Measurements from ENCODE around the gene STIL.

STIL gene

DNA sequence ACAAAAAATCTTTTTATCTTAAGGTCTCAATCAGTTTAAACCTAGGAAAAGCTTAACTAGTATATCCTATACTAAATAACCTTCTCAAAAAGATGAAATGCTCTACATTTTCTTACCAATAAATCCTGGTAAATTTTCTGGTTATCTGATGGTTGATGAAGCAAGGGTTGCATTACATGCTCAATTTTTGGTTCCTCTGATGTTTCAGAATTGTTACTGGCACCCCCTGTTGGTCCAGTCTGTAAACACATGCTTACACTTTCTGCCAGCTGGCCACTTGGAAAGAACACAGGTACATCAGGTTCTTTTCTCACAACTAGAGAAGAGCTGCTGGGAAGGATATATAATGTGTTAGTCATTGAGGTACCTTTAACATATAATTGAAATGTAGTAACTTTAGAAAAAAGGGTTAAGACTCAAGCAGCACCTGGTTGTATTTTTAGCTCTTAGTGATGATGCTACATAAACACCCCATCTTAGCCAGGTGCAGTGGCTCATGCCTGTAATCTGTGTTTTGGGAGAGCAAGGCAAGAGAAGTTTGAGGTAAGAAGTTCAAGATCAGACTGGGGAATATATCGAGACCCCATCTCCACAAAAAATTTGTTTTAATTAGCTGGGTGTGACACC, 51.0 kb downstream of the STIL start:
- Histone ChIP-seq H3K4me2 (ENCODE audit: insufficient read depth, low read length) (no peak overlapping the region), H3K27ac (ENCODE audit: low read length) (no peak overlapping the region), H3K9ac (ENCODE audit: low read depth, low read length) (no peak overlapping the region), H3K4me1 (ENCODE audit: insufficient read depth, low read length) (no peaks in the 10 kb centered on the region), H3K27me3 (ENCODE audit: insufficient read depth, low read length, poor library complexity) (no peaks in the 10 kb centered on the region), H3K36me3 (ENCODE audit: insufficient read depth, low read length) (peaks cover 87% of the 10 kb centered on the region), H3K9me3 (ENCODE audit: insufficient read depth, low read length, severe bottlenecking) (no peaks in the 10 kb centered on the region), H3K79me2 (ENCODE audit: insufficient read depth, low read length) (no peaks in the 10 kb centered on the region), H4K20me1 (ENCODE audit: insufficient read depth, low read length) (no peaks in the 10 kb centered on the region), H3K4me3 (ENCODE audit: low read depth in 1 of 2, low read length in 2 of 2) (no peak overlapping the region), H2AFZ (ENCODE audit: low read depth, low read length) (no peak overlapping the region)
- DNase-seq = peak; percentile 47
- no peak for TF ChIP-seq EZH2 (IDR thresholded peaks at IDR 0.05; ENCODE audit: borderline replicate concordance, low read depth, low read length, severe bottlenecking)
- TF ChIP-seq, protein P1, sequence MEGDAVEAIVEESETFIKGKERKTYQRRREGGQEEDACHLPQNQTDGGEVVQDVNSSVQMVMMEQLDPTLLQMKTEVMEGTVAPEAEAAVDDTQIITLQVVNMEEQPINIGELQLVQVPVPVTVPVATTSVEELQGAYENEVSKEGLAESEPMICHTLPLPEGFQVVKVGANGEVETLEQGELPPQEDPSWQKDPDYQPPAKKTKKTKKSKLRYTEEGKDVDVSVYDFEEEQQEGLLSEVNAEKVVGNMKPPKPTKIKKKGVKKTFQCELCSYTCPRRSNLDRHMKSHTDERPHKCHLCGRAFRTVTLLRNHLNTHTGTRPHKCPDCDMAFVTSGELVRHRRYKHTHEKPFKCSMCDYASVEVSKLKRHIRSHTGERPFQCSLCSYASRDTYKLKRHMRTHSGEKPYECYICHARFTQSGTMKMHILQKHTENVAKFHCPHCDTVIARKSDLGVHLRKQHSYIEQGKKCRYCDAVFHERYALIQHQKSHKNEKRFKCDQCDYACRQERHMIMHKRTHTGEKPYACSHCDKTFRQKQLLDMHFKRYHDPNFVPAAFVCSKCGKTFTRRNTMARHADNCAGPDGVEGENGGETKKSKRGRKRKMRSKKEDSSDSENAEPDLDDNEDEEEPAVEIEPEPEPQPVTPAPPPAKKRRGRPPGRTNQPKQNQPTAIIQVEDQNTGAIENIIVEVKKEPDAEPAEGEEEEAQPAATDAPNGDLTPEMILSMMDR (IDR thresholded peaks at IDR 0.05; ENCODE audit: borderline replicate concordance, extremely low read depth, low read length, poor library complexity, severe bottlenecking) = peak; percentile 67
- peak; percentile 72; the same call in 2 of the 3 replicates for ATAC-seq (ENCODE audit: insufficient read depth, low read depth)

DNA sequence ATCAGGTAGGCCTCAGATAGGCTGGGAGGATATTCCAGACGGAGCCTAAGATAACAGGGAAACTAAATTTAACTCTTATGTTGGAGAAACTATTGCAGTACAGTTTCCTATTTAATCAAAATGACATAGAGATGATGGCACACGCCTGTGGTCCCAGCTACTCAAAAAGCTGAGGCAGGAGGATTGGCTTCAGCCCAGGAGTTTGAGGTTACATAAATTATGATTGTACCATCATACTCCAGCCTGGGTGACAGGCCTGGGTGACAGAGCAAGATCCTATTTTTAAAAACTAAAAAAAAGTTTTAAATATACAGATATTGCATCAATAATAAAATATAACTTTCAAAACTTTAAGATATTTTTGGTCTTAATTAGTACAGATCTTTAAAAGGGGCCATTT, 56.7 kb downstream of the STIL start:
- peaks cover 84% of the 10 kb centered on the region for H3K36me3 ChIP-seq (ENCODE audit: insufficient read depth, low read length)

DNA sequence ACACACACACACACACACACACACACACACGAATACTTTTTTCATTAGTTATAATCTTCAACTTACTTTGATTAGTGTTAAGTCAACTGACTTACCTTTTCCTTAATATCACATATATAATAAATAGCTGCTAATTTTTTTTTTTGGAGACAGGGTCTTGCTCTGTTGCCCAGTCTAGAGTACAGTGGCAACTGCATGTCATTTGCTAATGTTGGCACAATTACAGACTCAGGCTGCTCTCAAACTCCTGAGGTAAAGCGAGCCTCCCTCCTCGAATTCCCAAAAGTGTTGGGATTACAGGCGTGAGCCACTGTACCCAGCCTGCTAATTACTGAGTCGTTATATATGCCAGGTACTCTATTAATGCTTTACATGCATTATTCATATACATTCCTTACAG, 61.2 kb downstream of the STIL start:
- Histone ChIP-seq H3K27me3 (ENCODE audit: insufficient read depth, low read length, poor library complexity) (no peaks in the 10 kb centered on the region), H3K4me3 (ENCODE audit: low read depth in 1 of 2, low read length in 2 of 2) (no peak overlapping the region), H3K79me2 (ENCODE audit: insufficient read depth, low read length) (no peaks in the 10 kb centered on the region), H3K9ac (ENCODE audit: low read depth, low read length) (no peak overlapping the region), H3K4me1 (ENCODE audit: insufficient read depth, low read length) (no peaks in the 10 kb centered on the region), H2AFZ (ENCODE audit: low read depth, low read length) (no peak overlapping the region), H3K9me3 (ENCODE audit: insufficient read depth, low read length, severe bottlenecking) (no peaks in the 10 kb centered on the region), H3K27ac (ENCODE audit: low read length) (no peak overlapping the region), H4K20me1 (ENCODE audit: insufficient read depth, low read length) (0 out of 2 replicates have a peak, but pooled peaks cover 4% of the 10 kb centered on the region), H3K4me2 (ENCODE audit: insufficient read depth, low read length) (no peak overlapping the region), H3K36me3 (ENCODE audit: insufficient read depth, low read length) (peaks cover 60% of the 10 kb centered on the region)
- no peak for TF ChIP-seq EZH2 (IDR thresholded peaks at IDR 0.05; ENCODE audit: borderline replicate concordance, low read depth, low read length, severe bottlenecking)
- TF ChIP-seq, protein P1 (IDR thresholded peaks at IDR 0.05; ENCODE audit: borderline replicate concordance, extremely low read depth, low read length, poor library complexity, severe bottlenecking) = no peak
- ATAC-seq (ENCODE audit: insufficient read depth, low read depth) (no peak), DNase-seq (no peak)

More for the DNA sequence above, 56.7 kb downstream of the STIL start:
- Histone ChIP-seq H3K79me2 (ENCODE audit: insufficient read depth, low read length) (no peaks in the 10 kb centered on the region), H2AFZ (ENCODE audit: low read depth, low read length) (no peak overlapping the region), H3K9me3 (ENCODE audit: insufficient read depth, low read length, severe bottlenecking) (no peaks in the 10 kb centered on the region), H3K4me2 (ENCODE audit: insufficient read depth, low read length) (no peak overlapping the region), H3K4me3 (ENCODE audit: low read depth in 1 of 2, low read length in 2 of 2) (no peak overlapping the region), H3K9ac (ENCODE audit: low read depth, low read length) (no peak overlapping the region), H4K20me1 (ENCODE audit: insufficient read depth, low read length) (no peaks in the 10 kb centered on the region), H3K27me3 (ENCODE audit: insufficient read depth, low read length, poor library complexity) (no peaks in the 10 kb centered on the region), H3K27ac (ENCODE audit: low read length) (no peak overlapping the region), H3K4me1 (ENCODE audit: insufficient read depth, low read length) (no peaks in the 10 kb centered on the region)
- ATAC-seq (ENCODE audit: insufficient read depth, low read depth) (no peak), DNase-seq (no peak)
- TF ChIP-seq, protein P1 (IDR thresholded peaks at IDR 0.05; ENCODE audit: borderline replicate concordance, extremely low read depth, low read length, poor library complexity, severe bottlenecking) = no peak
- no peak for TF ChIP-seq EZH2 (IDR thresholded peaks at IDR 0.05; ENCODE audit: borderline replicate concordance, low read depth, low read length, severe bottlenecking)

Data from DND-41 (cell line).